Measurements from ENCODE around the gene POMC.
A peak's percentile ranks its signal among the peaks of the same experiment; 100 is the strongest.
"Not testable (repeated sequence)": the region's sequence is repeated elsewhere in the genome, so short reads cannot be mapped to it uniquely, and the experiment has no call there.

POMC gene

DNA sequence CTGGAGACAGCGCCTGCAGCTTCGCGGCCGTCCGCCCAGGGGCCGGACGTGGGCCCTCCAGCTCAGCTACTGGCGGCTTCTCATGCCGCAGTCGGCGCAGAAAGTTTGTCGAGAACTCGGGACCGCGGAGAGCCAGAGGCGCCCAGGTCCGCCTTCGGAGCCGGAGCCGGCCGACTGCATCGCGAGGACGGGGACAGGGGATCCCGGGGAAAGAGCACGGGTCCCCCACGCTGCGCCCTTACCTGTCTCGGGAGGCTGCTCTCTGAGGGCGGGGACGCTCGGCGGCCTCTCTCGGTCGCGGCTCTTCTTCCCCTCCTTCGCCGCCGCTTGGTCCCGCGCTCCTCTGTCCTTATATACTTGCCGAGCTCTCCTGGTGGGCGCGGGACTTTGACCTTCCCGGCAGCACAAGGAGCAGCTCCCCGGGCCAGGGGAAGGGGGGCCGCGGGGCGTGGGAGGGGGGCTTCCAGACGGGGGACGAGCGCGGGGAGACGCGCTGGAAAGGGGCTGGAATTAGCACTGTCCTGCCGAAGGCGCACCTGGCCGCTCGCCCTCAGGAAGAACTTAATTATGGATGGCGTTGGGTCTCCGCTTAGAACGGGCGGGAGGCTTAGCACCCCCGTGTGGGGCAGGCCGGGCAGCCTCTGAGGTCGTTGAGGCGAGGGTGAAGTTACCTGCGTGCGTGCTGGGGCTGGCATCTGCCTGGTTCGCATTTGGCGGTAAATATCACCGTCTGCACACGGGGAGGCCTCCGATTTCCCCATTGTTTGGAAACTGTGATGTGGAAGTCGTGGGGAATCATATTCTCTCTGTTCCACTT, at the start of gene POMC:
Gene POMC (minus strand): TSS at position 325 of the 817 bp plus-strand sequence. CDS start 3,808 bp downstream, outside the sequence.
- H3K27ac ChIP-seq, result no peak within 1 kb of the TSS
- TF ChIP-seq, protein P1, sequence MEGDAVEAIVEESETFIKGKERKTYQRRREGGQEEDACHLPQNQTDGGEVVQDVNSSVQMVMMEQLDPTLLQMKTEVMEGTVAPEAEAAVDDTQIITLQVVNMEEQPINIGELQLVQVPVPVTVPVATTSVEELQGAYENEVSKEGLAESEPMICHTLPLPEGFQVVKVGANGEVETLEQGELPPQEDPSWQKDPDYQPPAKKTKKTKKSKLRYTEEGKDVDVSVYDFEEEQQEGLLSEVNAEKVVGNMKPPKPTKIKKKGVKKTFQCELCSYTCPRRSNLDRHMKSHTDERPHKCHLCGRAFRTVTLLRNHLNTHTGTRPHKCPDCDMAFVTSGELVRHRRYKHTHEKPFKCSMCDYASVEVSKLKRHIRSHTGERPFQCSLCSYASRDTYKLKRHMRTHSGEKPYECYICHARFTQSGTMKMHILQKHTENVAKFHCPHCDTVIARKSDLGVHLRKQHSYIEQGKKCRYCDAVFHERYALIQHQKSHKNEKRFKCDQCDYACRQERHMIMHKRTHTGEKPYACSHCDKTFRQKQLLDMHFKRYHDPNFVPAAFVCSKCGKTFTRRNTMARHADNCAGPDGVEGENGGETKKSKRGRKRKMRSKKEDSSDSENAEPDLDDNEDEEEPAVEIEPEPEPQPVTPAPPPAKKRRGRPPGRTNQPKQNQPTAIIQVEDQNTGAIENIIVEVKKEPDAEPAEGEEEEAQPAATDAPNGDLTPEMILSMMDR (conservative IDR thresholded peaks at IDR 0.05), result 0 out of 2 replicates have a peak, but pooled peaks have one; percentile 7

- no peak overlapping the region for H3K27ac ChIP-seq
- TF ChIP-seq, protein P1 (conservative IDR thresholded peaks at IDR 0.05), result no peak
Measured at GRCh38 chr2:25218100-25218499, 49.7 kb upstream of the POMC start.

- TF ChIP-seq, protein P1 (conservative IDR thresholded peaks at IDR 0.05), result no peak
Measured at GRCh38 chr2:25215948-25216679, 47.7 kb upstream of the POMC start.

DNA sequence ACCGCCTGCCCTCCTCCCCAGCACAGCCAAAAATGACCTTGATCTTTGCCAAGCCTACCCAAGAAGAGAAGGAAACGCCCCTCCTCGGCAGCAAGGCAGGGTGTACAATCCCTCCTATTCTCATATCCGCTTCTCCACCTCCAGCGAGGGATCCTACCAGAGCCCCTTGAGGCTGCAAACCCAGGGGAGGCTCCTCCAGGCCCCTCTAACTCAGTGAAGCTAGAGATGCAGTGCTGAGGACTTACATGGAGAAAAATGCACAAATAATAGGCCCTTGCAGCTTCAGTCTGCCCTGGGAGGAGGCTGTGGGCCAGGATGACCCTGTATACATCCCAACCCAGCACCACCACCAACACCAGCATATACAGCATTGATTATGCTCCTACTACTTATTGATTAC, 46.9 kb upstream of the POMC start:
- no peak overlapping the region for H3K27ac ChIP-seq
- TF ChIP-seq, protein P1 (conservative IDR thresholded peaks at IDR 0.05), result no peak

More at GRCh38 chr2:25215948-25216679, 47.7 kb upstream of the POMC start:
- H3K27ac ChIP-seq, result no peak overlapping the region

DNA sequence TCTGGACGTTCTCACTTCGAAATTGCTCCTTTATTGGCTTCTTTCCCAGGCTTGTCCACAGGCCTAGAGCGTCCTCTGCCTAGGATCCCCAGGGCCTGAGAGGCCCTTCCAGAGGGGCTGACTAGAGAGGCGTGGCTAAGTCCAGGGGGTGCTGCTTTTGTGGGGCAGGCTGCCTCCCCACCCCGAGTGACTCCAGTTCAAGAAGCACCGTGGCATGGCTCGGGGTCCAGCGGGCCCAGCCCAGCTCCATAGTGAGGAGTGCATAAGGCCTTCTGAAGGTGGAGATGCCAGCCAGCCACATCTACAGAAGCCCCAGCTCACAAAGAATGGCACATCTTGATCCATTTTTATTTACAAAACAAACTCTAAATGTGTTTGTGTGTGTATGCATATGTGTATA, 44.8 kb upstream of the POMC start:
- TF ChIP-seq, protein P1 (conservative IDR thresholded peaks at IDR 0.05), result no peak
- H3K27ac ChIP-seq, result no peak overlapping the region

- not testable (repeated sequence) for H3K27ac ChIP-seq
Measured at GRCh38 chr2:25210923-25211322, 42.5 kb upstream of the POMC start.

GRCh38 chr2:25207078-25207545, 38.7 kb upstream of the POMC start:
- TF ChIP-seq, protein P1 (conservative IDR thresholded peaks at IDR 0.05), result no peak
- no peak overlapping the region for H3K27ac ChIP-seq

All from VCaP (cell line).